IPS DF 6.9 (cell line): ENCODE results near the gene RPL18.
"Not testable (repeated sequence)": the region's sequence is repeated elsewhere in the genome, so short reads cannot be mapped to it uniquely, and the experiment has no call there.

Experiments used
- DNase-seq: peaks from one replicate; pipeline ENCODE4 v3.0.0-alpha.2; 2013; ENCODE audit warnings: low read depth, low spot score
- H3K27ac ChIP-seq: one replicate; pipeline ENCODE4 v1.5.1; 2013; ENCODE audit warnings: low read length, control low read depth
- H3K27me3 ChIP-seq: 2 replicates; pipeline ENCODE4 v1.6.1; 2013; ENCODE audit warnings: mild to moderate bottlenecking, low read length; ENCODE audit not compliant: control insufficient read depth, insufficient read depth
- H3K36me3 ChIP-seq: 2 replicates; pipeline ENCODE4 v1.6.1; 2013; ENCODE audit warnings: low read length; ENCODE audit not compliant: control insufficient read depth, insufficient read depth
- H3K4me1 ChIP-seq: 2 replicates; pipeline ENCODE4 v1.6.1; 2013; ENCODE audit warnings: low read length; ENCODE audit not compliant: control insufficient read depth, insufficient read depth
- H3K4me3 ChIP-seq: 2 replicates; pipeline ENCODE4 v1.5.1; 2013; ENCODE audit warnings: mild to moderate bottlenecking, low read length
- H3K9me3 ChIP-seq: 2 replicates; pipeline ENCODE4 v1.6.1; 2013; ENCODE audit warnings: low read length, inconsistent platforms; ENCODE audit not compliant: control insufficient read depth, insufficient read depth
- WGBS: extraction: QIAGEN DNeasy Blood & Tissue Kit; methylation state at CpG from one replicate; pipeline ENCODE4 v1.1.7; 2013; ENCODE audit warnings: mixed read lengths, missing lambda C conversion rate; ENCODE audit not compliant: insufficient read length, insufficient coverage; 5-methylcytosine and 5-hydroxymethylcytosine counted together

Gene RPL18

DNA sequence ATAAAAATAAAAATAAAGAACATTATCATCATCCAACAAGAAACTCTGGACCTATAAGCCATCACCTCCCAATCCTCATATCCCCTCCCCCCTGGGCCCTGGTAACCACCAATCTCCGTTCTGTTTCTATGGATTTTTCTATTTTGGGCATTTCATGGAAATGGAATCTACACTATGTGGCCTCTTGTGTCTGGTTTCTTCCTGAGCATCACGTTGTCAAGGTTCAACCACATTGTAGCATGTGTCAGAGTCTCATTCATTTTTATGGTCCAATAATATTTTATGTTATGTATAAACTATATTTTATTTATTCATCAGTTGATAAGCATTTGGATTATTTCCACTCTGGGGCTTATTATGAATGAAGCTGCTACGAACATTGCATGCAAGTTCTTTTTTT, 40.1 kb downstream of the RPL18 start:
- no peak for DNase-seq
- Histone ChIP-seq H3K36me3 (no peaks in the 10 kb centered on the region), H3K4me1 (no peaks in the 10 kb centered on the region), H3K4me3 (no peak overlapping the region), H3K27me3 (no peaks in the 10 kb centered on the region), H3K9me3 (no peaks in the 10 kb centered on the region), H3K27ac (no peak overlapping the region)
- no CpG with 5 or more reads among the region's 3 CpGs for WGBS

- not testable (repeated sequence) for H3K36me3 ChIP-seq, H3K27me3 ChIP-seq, DNase-seq, H3K27ac ChIP-seq, H3K4me1 ChIP-seq, H3K9me3 ChIP-seq, H3K4me3 ChIP-seq
- WGBS: no CpG with 5 or more reads among the region's 7 CpGs
These were observed 41.1 kb downstream of the RPL18 start for GRCh38 chr19:48577908-48578307.

- peaks cover 2% of the 10 kb centered on the region; the same call in 1 of the 2 replicates for H3K4me1 ChIP-seq
- no peak overlapping the region for H3K4me3 ChIP-seq
- H3K27me3 ChIP-seq: no peaks in the 10 kb centered on the region
- H3K36me3 ChIP-seq: no peaks in the 10 kb centered on the region
- H3K27ac ChIP-seq: no peak overlapping the region
- no peaks in the 10 kb centered on the region for H3K9me3 ChIP-seq
- DNase-seq: no peak
- WGBS: no CpG with 5 or more reads among the region's 23 CpGs
These were observed 42.9 kb downstream of the RPL18 start for GRCh38 chr19:48575931-48576622.

DNA sequence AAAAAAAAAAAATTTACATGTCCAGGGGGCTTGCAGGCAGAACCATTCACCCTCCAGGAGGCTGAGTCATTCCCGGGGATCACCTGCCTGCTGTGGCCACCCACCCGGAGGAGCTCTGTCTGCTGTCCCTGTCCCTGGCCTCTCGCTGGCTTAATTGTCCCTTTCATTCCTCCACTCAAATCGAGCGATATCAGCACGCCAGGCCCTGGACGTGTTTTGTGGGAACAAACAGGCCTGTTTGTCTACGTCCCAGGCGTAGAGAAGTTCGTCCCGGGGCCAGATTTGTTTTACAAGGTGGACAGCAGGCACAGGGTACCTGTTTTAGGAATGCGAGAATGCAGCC, 45.8 kb downstream of the RPL18 start:
- Histone ChIP-seq H3K9me3 (no peaks in the 10 kb centered on the region), H3K27ac (no peak overlapping the region), H3K27me3 (no peaks in the 10 kb centered on the region), H3K4me1 (peaks cover 5% of the 10 kb centered on the region), H3K36me3 (no peaks in the 10 kb centered on the region), H3K4me3 (no peak overlapping the region)
- no CpG with 5 or more reads among the region's 12 CpGs for WGBS
- no peak for DNase-seq

GRCh38 chr19:48571378-48572162, 47.4 kb downstream of the RPL18 start:
- Histone ChIP-seq H3K27ac (no peak overlapping the region), H3K27me3 (no peaks in the 10 kb centered on the region), H3K4me1 (peaks cover 5% of the 10 kb centered on the region), H3K36me3 (no peaks in the 10 kb centered on the region), H3K4me3 (no peak overlapping the region), H3K9me3 (no peaks in the 10 kb centered on the region)
- no CpG with 5 or more reads among the region's 5 CpGs for WGBS
- DNase-seq: no peak

DNA sequence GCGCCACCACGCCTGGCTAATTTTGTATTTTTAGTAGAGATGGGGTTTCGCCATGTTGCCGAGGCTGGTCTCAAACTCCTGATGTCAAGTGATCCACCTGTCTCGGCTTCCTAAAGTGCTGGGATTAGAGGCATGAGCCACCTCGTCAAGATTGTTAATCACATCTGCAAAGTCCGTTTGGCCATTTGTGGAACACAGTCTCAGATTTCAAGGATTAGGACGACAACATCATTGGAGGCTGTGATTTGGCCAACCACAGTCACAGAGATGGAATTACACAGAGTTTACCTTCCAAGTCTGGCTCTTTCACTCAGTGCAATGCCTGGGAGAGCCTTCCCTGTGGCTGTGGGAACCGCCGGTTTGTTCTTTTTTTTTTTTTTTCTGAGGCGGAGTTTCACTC, 49.2 kb downstream of the RPL18 start:
- Histone ChIP-seq H3K4me3 (no peak overlapping the region), H3K9me3 (no peaks in the 10 kb centered on the region), H3K27ac (no peak overlapping the region), H3K36me3 (no peaks in the 10 kb centered on the region), H3K27me3 (no peaks in the 10 kb centered on the region), H3K4me1 (peaks cover 5% of the 10 kb centered on the region)
- no CpG with 5 or more reads among the region's 11 CpGs for WGBS
- DNase-seq: no peak

DNA sequence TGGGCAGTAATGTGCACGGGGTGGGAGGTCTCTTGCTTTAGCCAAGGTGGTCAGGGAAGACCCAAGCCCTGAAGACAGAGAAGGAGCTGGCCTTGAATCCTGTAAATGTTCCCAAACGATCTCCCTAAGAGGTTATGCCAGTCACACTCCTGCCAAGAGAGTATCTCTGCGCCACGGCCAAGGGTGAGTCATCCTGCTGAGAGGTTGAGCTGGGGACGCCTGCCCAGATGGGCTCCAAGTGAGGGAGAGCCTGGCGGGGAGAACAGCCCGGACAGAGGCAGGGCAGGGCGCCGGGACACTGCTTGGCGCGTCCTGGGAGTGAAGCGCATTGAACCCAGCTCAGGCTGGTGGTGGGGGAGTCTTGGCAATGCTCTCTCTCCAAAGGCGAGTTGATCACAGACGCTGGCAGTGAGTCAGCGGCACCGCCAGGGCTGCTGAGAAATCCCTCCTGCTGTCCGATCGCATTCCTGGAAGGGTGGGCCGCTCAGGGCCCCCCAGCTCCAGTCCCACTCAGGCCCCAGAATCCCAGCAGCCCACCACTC, 50.6 kb downstream of the RPL18 start:
- Histone ChIP-seq H3K9me3 (no peaks in the 10 kb centered on the region), H3K36me3 (no peaks in the 10 kb centered on the region), H3K27ac (no peak overlapping the region), H3K4me1 (peaks cover 5% of the 10 kb centered on the region), H3K4me3 (peak overlapping the region; percentile 5; the same call in 1 of the 2 replicates), H3K27me3 (no peaks in the 10 kb centered on the region)
- no CpG with 5 or more reads among the region's 19 CpGs for WGBS
- no peak for DNase-seq
